Measurements from ENCODE around the gene PLSCR1. TPM values are rescaled to one million over a fixed set of nuclear protein-coding genes. Genes with fewer than 3 reads are reported as not detected.

Gene PLSCR1
- total RNA-seq, 3 donors from 2014 or later, result 119 to 264 (median 180) TPM

- Histone ChIP-seq H3K4me3 (no peak overlapping the region), H3K9me3 (no peaks in the 10 kb centered on the region), H3K4me1 (ENCODE audit: low read depth) (no peaks in the 10 kb centered on the region), H3K36me3 (ENCODE audit: low read depth) (no peaks in the 10 kb centered on the region)
- intact Hi-C loops (cut with DNase I, micrococcal nuclease), result no loop called here
- DNase-seq (no peak), ATAC-seq (no peak)
- no peak for TF ChIP-seq CTCF (IDR thresholded peaks at IDR 0.05)
These were observed 5.7 kb upstream of the PLSCR1 start for GRCh38 chr3:146550070-146550615.

DNA sequence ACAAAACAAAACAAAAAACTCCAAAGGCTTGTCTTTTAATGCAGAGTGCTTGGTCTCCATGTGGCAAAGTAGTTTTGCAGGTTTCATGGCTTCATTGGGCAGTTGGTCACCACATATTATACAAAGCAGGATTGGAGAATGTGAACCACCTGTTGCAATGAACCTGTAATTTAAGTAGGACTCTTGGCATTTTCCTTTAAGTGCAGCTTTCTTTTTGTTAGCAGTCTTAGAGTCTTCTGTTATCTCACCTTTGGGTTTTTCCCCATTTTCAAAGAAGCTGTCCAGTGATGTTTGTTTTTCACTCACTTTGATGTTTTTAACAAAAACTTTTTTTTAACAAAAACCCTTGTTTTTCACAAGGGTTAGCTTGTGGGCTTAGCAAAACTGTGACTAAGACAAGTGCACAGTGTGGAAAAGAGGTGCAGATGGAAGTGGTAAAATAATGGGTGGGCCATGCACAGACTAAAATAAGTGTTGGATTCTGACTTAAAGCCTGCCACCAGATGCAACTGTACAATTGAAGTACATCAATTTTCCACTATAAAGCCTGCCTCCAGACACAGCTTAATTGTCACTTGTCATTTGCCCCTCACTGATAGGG is 2.9 kb upstream of the PLSCR1 start:
- Histone ChIP-seq H3K9me3 (no peaks in the 10 kb centered on the region), H3K4me3 (no peak overlapping the region), H3K4me1 (ENCODE audit: low read depth) (no peaks in the 10 kb centered on the region), H3K36me3 (ENCODE audit: low read depth) (no peaks in the 10 kb centered on the region)
- intact Hi-C loops (cut with DNase I, micrococcal nuclease), result no loop called here
- ATAC-seq (no peak), DNase-seq (no peak)
- TF ChIP-seq CTCF (IDR thresholded peaks at IDR 0.05), result no peak

- intact Hi-C loops (cut with DNase I, micrococcal nuclease), result no loop called here
- no peak for TF ChIP-seq CTCF (IDR thresholded peaks at IDR 0.05)
- ATAC-seq, result no peak
- no peaks in the 10 kb centered on the region for H3K36me3 ChIP-seq (ENCODE audit: low read depth)
- H3K4me1 ChIP-seq (ENCODE audit: low read depth), result peaks cover 2% of the 10 kb centered on the region
- no peaks in the 10 kb centered on the region for H3K9me3 ChIP-seq
- no peak overlapping the region for H3K4me3 ChIP-seq
- DNase-seq, result no peak
These were observed 2.1 kb upstream of the PLSCR1 start for GRCh38 chr3:146546366-146546965.

DNA sequence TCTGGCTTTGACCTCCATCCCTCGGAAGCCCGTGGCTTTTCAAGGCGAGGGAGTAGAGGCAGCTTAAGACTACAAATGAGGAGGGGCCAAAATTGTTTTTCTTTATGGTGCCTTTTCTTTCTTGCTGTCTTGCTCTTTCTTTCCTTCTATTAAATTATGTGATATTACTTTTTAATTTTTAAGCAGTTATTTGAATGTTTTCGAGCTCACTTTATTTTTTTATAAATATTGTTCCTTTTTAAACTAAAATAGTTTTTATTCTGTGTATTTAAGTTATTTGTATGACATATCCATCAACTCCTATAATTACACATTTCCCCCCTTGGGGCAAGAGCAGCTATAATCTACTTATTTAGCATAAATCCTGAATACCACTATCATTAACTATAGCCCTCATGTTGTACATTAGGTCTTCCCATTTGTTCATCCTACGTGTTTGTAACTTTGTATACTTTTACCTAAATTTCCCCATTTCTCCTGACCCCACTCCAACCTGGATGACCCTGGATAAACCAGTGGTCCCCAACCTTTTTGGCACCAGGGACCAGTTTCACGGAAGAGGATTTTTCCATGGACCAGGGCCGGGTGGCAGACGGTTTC is 622 bp upstream of the PLSCR1 start:
- H3K4me1 ChIP-seq (ENCODE audit: low read depth), result peaks cover 15% of the 10 kb centered on the region
- DNase-seq (no peak), ATAC-seq (no peak)
- H3K36me3 ChIP-seq (ENCODE audit: low read depth), result no peaks in the 10 kb centered on the region
- H3K4me3 ChIP-seq, result peak overlapping the region; percentile 35
- no peak for TF ChIP-seq CTCF (IDR thresholded peaks at IDR 0.05)
- H3K9me3 ChIP-seq, result no peaks in the 10 kb centered on the region
- intact Hi-C loops (cut with DNase I, micrococcal nuclease), result loop anchor here in 1 of 2 donors (5.0 kb wide), 1 partner anchor 38 kb away; no protein-coding TSS in a partner anchor

DNA sequence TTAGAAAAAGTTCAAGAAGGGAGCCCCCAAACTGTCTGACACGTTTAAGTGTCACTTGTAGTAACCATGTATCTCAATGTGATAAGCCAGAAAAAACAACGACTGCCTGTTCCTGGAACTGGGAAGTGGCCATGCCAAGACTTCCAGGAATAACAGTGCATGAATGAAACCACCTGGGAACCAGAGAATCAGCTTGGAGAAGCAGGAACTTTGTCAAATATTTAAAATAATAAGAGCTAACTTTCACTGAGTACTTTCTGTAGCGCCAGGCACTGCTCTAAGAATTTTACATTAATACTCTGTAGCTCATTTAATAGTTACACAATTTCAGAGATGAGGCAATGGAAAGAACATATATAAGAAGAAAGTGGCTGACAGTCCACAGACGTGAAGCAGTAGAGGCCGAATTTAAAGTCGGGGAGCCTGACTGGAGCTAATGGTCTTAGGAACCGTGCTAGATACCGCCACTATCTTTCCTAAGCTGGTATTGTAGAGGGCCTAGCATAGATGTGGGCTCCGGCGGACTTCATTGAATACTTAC is 876 bp downstream of the PLSCR1 start:
- no peaks in the 10 kb centered on the region for H3K36me3 ChIP-seq (ENCODE audit: low read depth)
- intact Hi-C loops (cut with DNase I, micrococcal nuclease), result loop anchor here in 1 of 2 donors (5.0 kb wide), 1 partner anchor 36 kb away; no protein-coding TSS in a partner anchor
- peak overlapping the region; percentile 35 for H3K4me3 ChIP-seq
- ATAC-seq, result peak; percentile 13
- DNase-seq, result peak in 1 of 3 donors; percentile 40
- no peaks in the 10 kb centered on the region for H3K9me3 ChIP-seq
- peaks cover 20% of the 10 kb centered on the region for H3K4me1 ChIP-seq (ENCODE audit: low read depth)
- TF ChIP-seq CTCF (IDR thresholded peaks at IDR 0.05), result no peak

Data from mucosa of descending colon (tissue), 3 donors.